Measurements from ENCODE around the gene KLF16.
A peak's percentile ranks its signal among the peaks of the same experiment; 100 is the strongest.

KLF16 gene

GRCh38 chr19:1843116-1843515 lies 20.3 kb downstream of the KLF16 start:
- DNase-seq (no peak), ATAC-seq (no peak)

GRCh38 chr19:1841209-1841924 lies 22.0 kb downstream of the KLF16 start:
- DNase-seq = no peak
- ATAC-seq = no peak

GRCh38 chr19:1840541-1841115 lies 22.8 kb downstream of the KLF16 start:
- DNase-seq = no peak
- no peak for ATAC-seq

- DNase-seq = no peak
- ATAC-seq = no peak
Observed at GRCh38 chr19:1839658-1840540, 23.5 kb downstream of the KLF16 start.

- peak; percentile 41 for ATAC-seq
- DNase-seq = peak; percentile 80
Observed at GRCh38 chr19:1837625-1838105, 25.7 kb downstream of the KLF16 start.

GRCh38 chr19:1837222-1837565 lies 26.2 kb downstream of the KLF16 start:
- DNase-seq (no peak), ATAC-seq (no peak)

GRCh38 chr19:1836458-1837221 lies 26.7 kb downstream of the KLF16 start:
- ATAC-seq (no peak), DNase-seq (no peak)

- DNase-seq = no peak
- ATAC-seq = no peak
Observed at GRCh38 chr19:1833540-1833939, 29.8 kb downstream of the KLF16 start.

GRCh38 chr19:1832046-1832663 lies 31.2 kb downstream of the KLF16 start:
- DNase-seq = no peak

GRCh38 chr19:1830978-1831377 lies 32.4 kb downstream of the KLF16 start:
- DNase-seq = no peak
- no peak for ATAC-seq

More at GRCh38 chr19:1832046-1832663, 31.2 kb downstream of the KLF16 start:
- no peak for ATAC-seq

GRCh38 chr19:1830568-1830967 lies 32.8 kb downstream of the KLF16 start:
- DNase-seq = no peak
- ATAC-seq = no peak

GRCh38 chr19:1829958-1830357 lies 33.4 kb downstream of the KLF16 start:
- DNase-seq (no peak), ATAC-seq (no peak)

- no peak for ATAC-seq
- no peak for DNase-seq
Observed at GRCh38 chr19:1828279-1829238, 34.8 kb downstream of the KLF16 start.

- ATAC-seq = no peak
- DNase-seq = no peak
Observed at GRCh38 chr19:1827566-1828278, 35.7 kb downstream of the KLF16 start.

GRCh38 chr19:1826557-1827521 lies 36.5 kb downstream of the KLF16 start:
- no peak for DNase-seq
- no peak for ATAC-seq

- peak; percentile 72 for ATAC-seq
- peak; percentile 82 for DNase-seq
Observed at GRCh38 chr19:1825909-1826556, 37.3 kb downstream of the KLF16 start.

GRCh38 chr19:1824252-1824622 lies 39.1 kb downstream of the KLF16 start:
- no peak for ATAC-seq
- DNase-seq = no peak

- ATAC-seq = no peak
- no peak for DNase-seq
Observed at GRCh38 chr19:1823539-1824251, 39.7 kb downstream of the KLF16 start.
